DOHH2 (cell line): Measurements from ENCODE around the gene MT1F.

Experiments used
- H3F3A ChIP-seq: fragments of 200-600 bp; sonication (generic), shearing (Covaris generic); 2 replicates; pipeline ENCODE4 v1.6.0; 2016; ENCODE audit warnings: antibody characterized with exemption, mild to moderate bottlenecking; ENCODE audit not compliant: control insufficient read depth, insufficient read depth
- H3K27ac ChIP-seq: fragments of 200-600 bp; sonication (generic); 2 replicates; pipeline ENCODE4 v1.5.1; 2014; ENCODE audit warnings: low read depth, mild to moderate bottlenecking, low read length, moderate library complexity
- H3K27me3 ChIP-seq: fragments of 200-600 bp; sonication (generic); 2 replicates; pipeline ENCODE4 v1.6.1; 2014; ENCODE audit warnings: mild to moderate bottlenecking, low read length, mixed read lengths; ENCODE audit not compliant: control insufficient read depth
- H3K36me3 ChIP-seq: fragments of 200-600 bp; sonication (generic); 2 replicates; pipeline ENCODE4 v1.6.1; 2014; ENCODE audit warnings: mild to moderate bottlenecking, low read length, moderate library complexity, mixed read lengths; ENCODE audit not compliant: control insufficient read depth
- H3K4me1 ChIP-seq: fragments of 200-600 bp; sonication (generic); 2 replicates; pipeline ENCODE4 v1.6.1; 2014; ENCODE audit warnings: mild to moderate bottlenecking, low read length, mixed read lengths; ENCODE audit not compliant: control insufficient read depth
- H3K4me2 ChIP-seq: fragments of 200-600 bp; sonication (generic); 2 replicates; pipeline ENCODE4 v1.6.0; 2014; ENCODE audit warnings: mild to moderate bottlenecking, low read length, moderate library complexity
- H3K4me3 ChIP-seq: fragments of 200-600 bp; sonication (generic); 2 replicates; pipeline ENCODE4 v1.5.1; 2014; ENCODE audit warnings: mild to moderate bottlenecking, low read length, mixed read lengths
- H3K79me2 ChIP-seq: fragments of 200-600 bp; sonication (generic); 2 replicates; pipeline ENCODE4 v1.6.1; 2014; ENCODE audit warnings: mild to moderate bottlenecking, low read length, mixed read lengths; ENCODE audit not compliant: control insufficient read depth
- H3K9me2 ChIP-seq: fragments of 200-600 bp; sonication (generic); replicated peaks from 2 replicates; pipeline ENCODE4 v1.6.1; 2014; ENCODE audit warnings: mild to moderate bottlenecking, low read length, mixed read lengths; ENCODE audit not compliant: control insufficient read depth
- H3K9me3 ChIP-seq: fragments of 200-600 bp; sonication (generic); 2 replicates; pipeline ENCODE4 v1.6.1; 2014; ENCODE audit warnings: antibody characterized with exemption, low read length, mixed read lengths; ENCODE audit not compliant: control insufficient read depth, insufficient read depth
- H4K20me1 ChIP-seq: fragments of 200-600 bp; sonication (generic); 2 replicates; pipeline ENCODE4 v1.6.0; 2014; ENCODE audit warnings: low read depth, mild to moderate bottlenecking, antibody characterized with exemption, low read length, moderate library complexity; ENCODE audit not compliant: control insufficient read depth, insufficient read depth
- CTCF ChIP-seq: fragments of 200-600 bp; sonication (generic); IDR thresholded peaks from one replicate; pipeline ENCODE4 v1.5.1; 2014; ENCODE audit warnings: antibody characterized with exemption, mild to moderate bottlenecking, low read depth, low read length; ENCODE audit not compliant: poor library complexity, severe bottlenecking
- EZH2phosphoT487 ChIP-seq: fragments of 200-600 bp; sonication (generic); IDR thresholded peaks from 2 replicates; pipeline ENCODE4 v1.6.1; 2017; ENCODE audit warnings: borderline replicate concordance, mild to moderate bottlenecking, antibody characterized with exemption, low read length, moderate library complexity, mixed read lengths

The MT1F gene

GRCh38 chr16:56615353-56615752, 42.4 kb upstream of the MT1F start:
- Histone ChIP-seq H3K4me2 (no peak overlapping the region), H3K36me3 (no peaks in the 10 kb centered on the region), H3K9me3 (no peaks in the 10 kb centered on the region), H3K4me1 (peaks cover 7% of the 10 kb centered on the region), H3K4me3 (no peak overlapping the region), H3K9me2 (no peaks in the 10 kb centered on the region), H3K79me2 (no peaks in the 10 kb centered on the region), H3K27ac (no peak overlapping the region), H3K27me3 (peaks cover 22% of the 10 kb centered on the region; the same call in 1 of the 2 replicates), H3F3A (no peaks in the 10 kb centered on the region), H4K20me1 (no peaks in the 10 kb centered on the region)
- TF ChIP-seq EZH2phosphoT487 = no peak
- TF ChIP-seq CTCF = no peak

- H3K27me3 ChIP-seq = peaks cover 22% of the 10 kb centered on the region; the same call in 1 of the 2 replicates
- H3K4me3 ChIP-seq = no peak overlapping the region
- H3K9me2 ChIP-seq = no peaks in the 10 kb centered on the region
- no peak overlapping the region for H3K4me2 ChIP-seq
- TF ChIP-seq CTCF (no peak), EZH2phosphoT487 (no peak)
- no peaks in the 10 kb centered on the region for H3K79me2 ChIP-seq
- no peaks in the 10 kb centered on the region for H4K20me1 ChIP-seq
- H3K36me3 ChIP-seq = no peaks in the 10 kb centered on the region
- no peaks in the 10 kb centered on the region for H3K9me3 ChIP-seq
- H3F3A ChIP-seq = no peaks in the 10 kb centered on the region
- H3K27ac ChIP-seq = no peak overlapping the region
- no peaks in the 10 kb centered on the region for H3K4me1 ChIP-seq
These were observed 41.0 kb upstream of the MT1F start for GRCh38 chr16:56616608-56617211.

- no peak overlapping the region for H3K4me2 ChIP-seq
- H3K27ac ChIP-seq = no peak overlapping the region
- no peaks in the 10 kb centered on the region for H3K36me3 ChIP-seq
- TF ChIP-seq EZH2phosphoT487 (no peak), CTCF (no peak)
- H4K20me1 ChIP-seq = no peaks in the 10 kb centered on the region
- H3K9me2 ChIP-seq = no peaks in the 10 kb centered on the region
- H3K79me2 ChIP-seq = no peaks in the 10 kb centered on the region
- H3F3A ChIP-seq = no peaks in the 10 kb centered on the region
- peaks cover 22% of the 10 kb centered on the region; the same call in 1 of the 2 replicates for H3K27me3 ChIP-seq
- no peaks in the 10 kb centered on the region for H3K4me1 ChIP-seq
- no peak overlapping the region for H3K4me3 ChIP-seq
- no peaks in the 10 kb centered on the region for H3K9me3 ChIP-seq
These were observed 40.3 kb upstream of the MT1F start for GRCh38 chr16:56617212-56618085.
